Esophagus squamous epithelium (tissue), 5 donors: ENCODE measurements around the gene RPTOR. TPM values are rescaled to one million over a fixed set of nuclear protein-coding genes. Genes with fewer than 3 reads are reported as not detected.

Source experiments
- DNase-seq: peaks from one replicate; lab custom pipeline; 2025; lab: John Stamatoyannopoulos, UW
- H3K27ac ChIP-seq, 4 donors: fragments of 200-600 bp; sonication (generic); one replicate each; pipeline ENCODE4 v1.5.1; 2016 to 2019; ENCODE audit warnings: mild to moderate bottlenecking in 1 of 4
- H3K27me3 ChIP-seq, 4 donors: fragments of 200-600 bp; sonication (generic); 1 replicate in 3 of 4; 2 replicates in 1 of 4; pipeline versions ENCODE4 v1.5.1 to v1.6.0; 2017 to 2021; ENCODE audit warnings: antibody characterized with exemption in 1 of 4
- H3K36me3 ChIP-seq, 3 donors: fragments of 200-600 bp; sonication (generic); one replicate each; pipeline ENCODE4 v1.5.1; 2016 to 2019
- H3K4me1 ChIP-seq, 3 donors: fragments of 200-600 bp; sonication (generic); one replicate each; pipeline ENCODE4 v1.5.1; 2017 to 2019
- H3K4me3 ChIP-seq, 4 donors: fragments of 200-600 bp; sonication (generic); 1 replicate in 3 of 4; 2 replicates in 1 of 4; pipeline ENCODE4 v1.5.1; 2016 to 2019; ENCODE audit warnings: mild to moderate bottlenecking in 2 of 4, moderate library complexity in 1 of 4
- H3K9me3 ChIP-seq, 3 donors: fragments of 200-600 bp; sonication (generic); one replicate each; pipeline ENCODE4 v1.5.1; 2016 to 2019
- CTCF ChIP-seq, 6 experiments: fragments of 450-650 bp in 4 of 6; fragments of 200-600 bp in 2 of 6; sonication (generic) in 2 of 6; IDR thresholded peaks; one replicate each; pipeline ENCODE4 v1.5.1; 2016 to 2019; ENCODE audit warnings: antibody characterized with exemption in 6 of 6, mild to moderate bottlenecking in 4 of 6, moderate library complexity in 4 of 6
- POLR2A ChIP-seq, 4 donors: fragments of 450-650 bp; IDR thresholded peaks; one replicate each; pipeline ENCODE4 v1.6.1; 2017; ENCODE audit warnings: antibody characterized with exemption in 4 of 4, mild to moderate bottlenecking in 4 of 4, moderate library complexity in 3 of 4
- WGBS, 2 donors: methylation state at CpG; one replicate each; pipeline ENCODE4 v1.1.5; 2018; 5-methylcytosine and 5-hydroxymethylcytosine counted together
- intact Hi-C: fragments of 100-400 bp; cut with DNase I; formaldehyde crosslinking; loops from one replicate; pipeline ENCODE4 v1.15.0; 2022
- total RNA-seq, 4 donors: library from RNA; depleted of rRNA; stranded (reverse); fragments of >200 nt; gene quantifications; one replicate each; pipeline ENCODE4 v1.1.0, GENCODE V29; 2016
- donor health status: DM: yes; HTN: yes; CAD: no.

RPTOR gene
- total RNA-seq, 4 donors from 2014 or later, result 11.7 to 27.8 (median 22.8) TPM

- 80 to 92% methylated on average over 15 to 21 of the region's 32 CpGs for WGBS, 2 donors
- no peak overlapping the region for H3K4me3 ChIP-seq
- peaks cover 0 to 68% (median 0%) of the 10 kb centered on the region in 3 donors for H3K36me3 ChIP-seq
- no peak for DNase-seq
- H3K9me3 ChIP-seq, result no peaks in the 10 kb centered on the region
- H3K4me1 ChIP-seq, result peaks cover 0 to 13% (median 0%) of the 10 kb centered on the region in 3 donors
- H3K27ac ChIP-seq, result no peak overlapping the region
- H3K27me3 ChIP-seq, result no peaks in the 10 kb centered on the region
- intact Hi-C loops, result no loop called here
- TF ChIP-seq CTCF (IDR thresholded peaks at IDR 0.05) (no peak), POLR2A (IDR thresholded peaks at IDR 0.05) (no peak)
These were observed 332.5 kb downstream of the RPTOR start for GRCh38 chr17:80876950-80877728.

- H3K4me3 ChIP-seq, result no peak overlapping the region
- no peaks in the 10 kb centered on the region for H3K27me3 ChIP-seq
- TF ChIP-seq POLR2A (IDR thresholded peaks at IDR 0.05) (no peak), CTCF (IDR thresholded peaks at IDR 0.05) (no peak)
- WGBS, 2 donors, result 75 to 90% methylated on average over 12 to 13 of the region's 14 CpGs
- peaks cover 0 to 75% (median 0%) of the 10 kb centered on the region in 3 donors for H3K36me3 ChIP-seq
- H3K27ac ChIP-seq, result no peak overlapping the region
- H3K9me3 ChIP-seq, result no peaks in the 10 kb centered on the region
- intact Hi-C loops, result no loop called here
- DNase-seq, result no peak
- H3K4me1 ChIP-seq, result peaks cover 0 to 6% (median 0%) of the 10 kb centered on the region in 3 donors
These were observed 333.2 kb downstream of the RPTOR start for GRCh38 chr17:80877729-80878303.

GRCh38 chr17:80878876-80879722, 334.5 kb downstream of the RPTOR start:
- WGBS, 2 donors, result 88 to 90% methylated on average over 20 to 28 of the region's 31 CpGs

GRCh38 chr17:80879723-80880647, 335.3 kb downstream of the RPTOR start:
- Histone ChIP-seq H3K27me3 (no peaks in the 10 kb centered on the region), H3K36me3 (peaks cover 5 to 77% (median 10%) of the 10 kb centered on the region in 3 donors), H3K4me3 (no peak overlapping the region), H3K27ac (no peak overlapping the region), H3K4me1 (no peaks in the 10 kb centered on the region), H3K9me3 (no peaks in the 10 kb centered on the region)
- intact Hi-C loops, result no loop called here
- WGBS, 2 donors, result 81 to 91% methylated on average over 16 to 26 of the region's 35 CpGs
- TF ChIP-seq POLR2A (IDR thresholded peaks at IDR 0.05) (no peak), CTCF (IDR thresholded peaks at IDR 0.05) (no peak)
- DNase-seq, result no peak

More at GRCh38 chr17:80878876-80879722, 334.5 kb downstream of the RPTOR start:
- no peaks in the 10 kb centered on the region for H3K9me3 ChIP-seq
- no peaks in the 10 kb centered on the region for H3K27me3 ChIP-seq
- intact Hi-C loops, result no loop called here
- TF ChIP-seq POLR2A (IDR thresholded peaks at IDR 0.05), result no peak
- no peak for TF ChIP-seq CTCF (IDR thresholded peaks at IDR 0.05)
- H3K36me3 ChIP-seq, result peaks cover 0 to 77% (median 5%) of the 10 kb centered on the region in 3 donors
- H3K4me1 ChIP-seq, result no peaks in the 10 kb centered on the region
- DNase-seq, result no peak
- H3K27ac ChIP-seq, result no peak overlapping the region
- H3K4me3 ChIP-seq, result no peak overlapping the region
